Measurements from ENCODE around the gene NCAM1. TPM values are rescaled to one million over a fixed set of nuclear protein-coding genes. Genes with fewer than 3 reads are reported as not detected.

Gene NCAM1
- total RNA-seq, 4 donors from 2014 or later = 56.3 to 193 (median 70.2) TPM

DNA sequence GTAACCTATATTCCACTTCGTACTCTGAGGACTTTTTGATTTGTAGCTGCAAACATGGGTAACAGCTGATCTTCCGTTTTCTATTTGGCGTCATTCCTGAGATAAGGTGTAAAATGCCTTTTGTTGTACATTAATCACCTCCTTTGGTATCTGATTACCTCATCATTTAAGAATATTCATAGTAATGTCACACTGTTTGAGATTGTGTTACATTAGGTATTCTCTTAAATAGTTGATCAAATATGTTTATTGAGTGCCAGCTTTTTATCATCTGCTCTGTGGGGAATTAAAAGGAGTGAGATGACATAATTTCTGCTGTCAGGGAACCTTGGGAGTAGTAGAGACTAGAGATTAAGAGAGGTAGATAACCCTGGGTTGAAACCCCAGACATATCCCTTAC lies 5.9 kb downstream of the NCAM1 start:
- no peaks in the 10 kb centered on the region for H3K9me3 ChIP-seq
- H3K27ac ChIP-seq = no peak overlapping the region
- H3K4me3 ChIP-seq = no peak overlapping the region
- H3K27me3 ChIP-seq = peaks cover 10% of the 10 kb centered on the region
- ATAC-seq = no peak
- no peaks in the 10 kb centered on the region for H3K36me3 ChIP-seq
- TF ChIP-seq, protein P1, sequence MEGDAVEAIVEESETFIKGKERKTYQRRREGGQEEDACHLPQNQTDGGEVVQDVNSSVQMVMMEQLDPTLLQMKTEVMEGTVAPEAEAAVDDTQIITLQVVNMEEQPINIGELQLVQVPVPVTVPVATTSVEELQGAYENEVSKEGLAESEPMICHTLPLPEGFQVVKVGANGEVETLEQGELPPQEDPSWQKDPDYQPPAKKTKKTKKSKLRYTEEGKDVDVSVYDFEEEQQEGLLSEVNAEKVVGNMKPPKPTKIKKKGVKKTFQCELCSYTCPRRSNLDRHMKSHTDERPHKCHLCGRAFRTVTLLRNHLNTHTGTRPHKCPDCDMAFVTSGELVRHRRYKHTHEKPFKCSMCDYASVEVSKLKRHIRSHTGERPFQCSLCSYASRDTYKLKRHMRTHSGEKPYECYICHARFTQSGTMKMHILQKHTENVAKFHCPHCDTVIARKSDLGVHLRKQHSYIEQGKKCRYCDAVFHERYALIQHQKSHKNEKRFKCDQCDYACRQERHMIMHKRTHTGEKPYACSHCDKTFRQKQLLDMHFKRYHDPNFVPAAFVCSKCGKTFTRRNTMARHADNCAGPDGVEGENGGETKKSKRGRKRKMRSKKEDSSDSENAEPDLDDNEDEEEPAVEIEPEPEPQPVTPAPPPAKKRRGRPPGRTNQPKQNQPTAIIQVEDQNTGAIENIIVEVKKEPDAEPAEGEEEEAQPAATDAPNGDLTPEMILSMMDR (IDR thresholded peaks at IDR 0.05) = no peak
- TF ChIP-seq EP300 (IDR thresholded peaks at IDR 0.05) = no peak
- no peak for TF ChIP-seq POLR2AphosphoS5 (IDR thresholded peaks at IDR 0.05)
- no peak for TF ChIP-seq POLR2A (IDR thresholded peaks at IDR 0.05)
- 87 to 94% methylated on average over 3 of the region's 3 CpGs for whole genome bisulfite sequencing, 2 donors (ENCODE audit: low coverage in 1 of 2)
- peaks cover 0 to 35% (median 5%) of the 10 kb centered on the region in 3 donors for H3K4me1 ChIP-seq

DNA sequence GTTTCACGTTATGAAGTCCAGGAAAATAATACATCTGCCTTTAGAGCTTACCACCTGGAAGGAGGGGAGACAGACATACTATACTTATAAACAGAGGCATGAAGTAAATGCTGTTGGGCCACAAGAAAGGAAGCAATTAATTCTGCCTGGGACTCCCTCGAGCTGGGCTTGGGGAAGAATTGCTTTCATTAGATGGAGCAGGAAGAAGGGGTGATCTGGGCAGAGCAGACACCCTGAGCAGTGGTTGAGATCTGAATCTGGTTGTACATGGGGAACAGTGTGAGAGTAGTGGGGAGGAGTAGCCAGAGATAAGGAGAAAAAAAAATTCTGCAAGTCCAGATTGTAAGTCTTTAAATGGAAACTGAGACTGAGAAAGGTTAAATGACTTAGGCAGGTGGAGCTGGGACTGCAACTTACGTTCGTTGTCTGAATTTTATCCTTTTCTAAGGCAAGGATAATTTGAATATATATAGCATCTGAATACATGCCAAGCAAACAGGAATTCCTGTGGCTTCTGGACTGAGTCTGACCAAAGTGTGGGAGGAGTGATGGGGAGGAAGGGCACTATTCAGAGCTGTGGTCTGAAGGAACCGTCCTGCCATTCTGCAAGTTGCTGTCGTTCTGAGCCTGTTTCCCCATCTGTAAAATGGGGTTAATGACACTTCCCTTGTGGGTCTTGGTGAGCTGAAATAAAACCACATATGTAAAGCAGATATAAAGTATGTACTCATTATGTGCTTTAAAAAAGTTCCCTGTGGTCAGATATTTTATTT lies 7.9 kb downstream of the NCAM1 start:
- no peak for ATAC-seq
- H3K27me3 ChIP-seq = no peaks in the 10 kb centered on the region
- TF ChIP-seq POLR2AphosphoS5 (IDR thresholded peaks at IDR 0.05) = no peak
- TF ChIP-seq EP300 (IDR thresholded peaks at IDR 0.05) = no peak
- no peak for TF ChIP-seq POLR2A (IDR thresholded peaks at IDR 0.05)
- TF ChIP-seq, protein P1 (IDR thresholded peaks at IDR 0.05) = no peak
- 31 to 42% methylated on average over 5 to 6 of the region's 6 CpGs for WGBS, 2 donors (ENCODE audit: low coverage in 1 of 2)
- H3K9me3 ChIP-seq = no peaks in the 10 kb centered on the region
- no peak overlapping the region for H3K27ac ChIP-seq
- H3K36me3 ChIP-seq = no peaks in the 10 kb centered on the region
- no peak overlapping the region for H3K4me3 ChIP-seq
- peaks cover 0 to 18% (median 0%) of the 10 kb centered on the region in 3 donors for H3K4me1 ChIP-seq

DNA sequence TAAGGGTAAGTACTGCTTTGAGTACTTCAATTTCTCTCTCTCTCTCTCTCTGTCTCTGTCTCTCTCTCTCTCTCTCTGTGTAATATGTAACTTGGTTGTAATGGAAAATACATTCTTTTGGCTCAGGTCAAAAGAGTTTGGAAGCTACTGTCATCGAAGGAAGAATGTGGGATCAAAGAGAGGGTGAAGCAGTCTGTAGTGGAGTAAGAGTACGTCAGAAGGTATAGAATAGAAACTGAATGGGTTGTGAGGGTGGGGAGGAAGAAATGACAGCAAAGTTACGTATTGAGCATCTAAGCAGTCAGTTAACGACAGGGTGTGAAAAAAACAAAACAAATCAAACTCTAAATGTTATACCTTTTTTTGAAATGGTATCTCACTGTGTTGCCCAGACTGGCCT lies 10.0 kb downstream of the NCAM1 start:
- 83 to 89% methylated on average over 2 to 4 of the region's 4 CpGs for WGBS, 2 donors (ENCODE audit: low coverage in 1 of 2)
- Histone ChIP-seq H3K36me3 (no peaks in the 10 kb centered on the region), H3K27ac (no peak overlapping the region), H3K4me3 (no peak overlapping the region), H3K27me3 (no peaks in the 10 kb centered on the region), H3K4me1 (peaks cover 0 to 8% (median 0%) of the 10 kb centered on the region in 3 donors), H3K9me3 (no peaks in the 10 kb centered on the region)
- no peak for ATAC-seq
- TF ChIP-seq POLR2AphosphoS5 (IDR thresholded peaks at IDR 0.05) (no peak), EP300 (IDR thresholded peaks at IDR 0.05) (no peak), POLR2A (IDR thresholded peaks at IDR 0.05) (no peak)
- TF ChIP-seq, protein P1 (IDR thresholded peaks at IDR 0.05) = no peak

DNA sequence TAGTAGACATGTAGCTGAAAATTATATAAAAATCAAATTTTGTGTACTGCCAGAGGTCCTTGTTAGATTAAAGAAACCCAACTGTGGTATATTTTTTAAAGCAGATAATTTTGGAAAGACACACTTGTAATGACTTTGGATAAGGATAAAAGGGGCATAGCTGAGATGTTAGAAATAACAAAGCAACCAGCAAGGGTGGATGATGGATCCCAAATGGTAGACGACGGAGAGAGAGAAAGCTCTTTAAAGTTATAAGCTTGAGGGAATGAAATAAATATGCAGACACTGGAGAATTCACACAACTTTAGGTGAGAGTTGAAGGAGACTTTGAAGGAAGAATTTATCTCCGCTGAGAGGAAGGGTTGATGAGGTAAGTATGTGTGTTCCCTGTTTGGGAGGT lies 10.6 kb downstream of the NCAM1 start:
- TF ChIP-seq EP300 (IDR thresholded peaks at IDR 0.05) = no peak
- no peak for TF ChIP-seq POLR2AphosphoS5 (IDR thresholded peaks at IDR 0.05)
- no peak for TF ChIP-seq POLR2A (IDR thresholded peaks at IDR 0.05)
- TF ChIP-seq, protein P1 (IDR thresholded peaks at IDR 0.05) = no peak
- Histone ChIP-seq H3K36me3 (no peaks in the 10 kb centered on the region), H3K4me3 (no peak overlapping the region), H3K27me3 (no peaks in the 10 kb centered on the region), H3K27ac (no peak overlapping the region), H3K4me1 (peaks cover 0 to 8% (median 0%) of the 10 kb centered on the region in 3 donors), H3K9me3 (no peaks in the 10 kb centered on the region)
- 80 to 83% methylated on average over 3 of the region's 3 CpGs for WGBS, 2 donors (ENCODE audit: low coverage in 1 of 2)
- no peak for ATAC-seq
